OCI-LY1 (cell line): ENCODE results near the gene MAK.

Experiments used
- H2AFZ ChIP-seq: fragments of 200-600 bp; sonication (generic), shearing (Covaris generic); 2 replicates; pipeline ENCODE4 v1.6.0; 2014; ENCODE audit warnings: antibody characterized with exemption, mild to moderate bottlenecking, low read length
- H3F3A ChIP-seq: fragments of 200-600 bp; sonication (generic), shearing (Covaris generic); 2 replicates; pipeline ENCODE4 v1.6.0; 2014; ENCODE audit warnings: mild to moderate bottlenecking, antibody characterized with exemption, low read length, moderate library complexity; ENCODE audit not compliant: insufficient read depth
- H3K27ac ChIP-seq: fragments of 200-600 bp; sonication (generic); 2 replicates; pipeline ENCODE4 v1.5.1; 2014; ENCODE audit warnings: low read length, mixed run types, mild to moderate bottlenecking, low read depth; ENCODE audit not compliant: poor library complexity, severe bottlenecking
- H3K27me3 ChIP-seq: fragments of 200-600 bp; sonication (generic); 2 replicates; pipeline ENCODE4 v1.6.0; 2014; ENCODE audit warnings: antibody characterized with exemption, mild to moderate bottlenecking, low read length, moderate library complexity; ENCODE audit not compliant: insufficient read depth
- H3K36me3 ChIP-seq: fragments of 200-600 bp; sonication (generic); 2 replicates; pipeline ENCODE4 v1.6.1; 2014; ENCODE audit warnings: mild to moderate bottlenecking, antibody characterized with exemption, low read length, moderate library complexity, mixed read lengths; ENCODE audit not compliant: insufficient read depth
- H3K4me1 ChIP-seq: fragments of 200-600 bp; sonication (generic); 2 replicates; pipeline ENCODE4 v1.5.1; 2014; ENCODE audit warnings: mild to moderate bottlenecking, low read length, moderate library complexity; ENCODE audit not compliant: insufficient read depth, severe bottlenecking
- H3K4me2 ChIP-seq: fragments of 200-600 bp; sonication (generic), shearing (Covaris generic); 2 replicates; pipeline ENCODE4 v1.6.1; 2014; ENCODE audit warnings: low read length
- H3K4me3 ChIP-seq: fragments of 200-600 bp; sonication (generic); 2 replicates; pipeline ENCODE4 v1.5.1; 2014; ENCODE audit warnings: low read length, low read depth, mild to moderate bottlenecking, mixed read lengths; ENCODE audit not compliant: poor library complexity, severe bottlenecking
- H3K79me2 ChIP-seq: fragments of 200-600 bp; shearing (Covaris generic); 2 replicates; pipeline ENCODE4 v1.6.1; 2016; ENCODE audit warnings: mixed run types, low read length, mixed read lengths; ENCODE audit not compliant: insufficient read depth
- H3K9ac ChIP-seq: fragments of 200-600 bp; sonication (generic), shearing (Covaris generic); 2 replicates; pipeline ENCODE4 v1.6.1; 2014; ENCODE audit warnings: mild to moderate bottlenecking, low read length, mixed read lengths
- H3K9me2 ChIP-seq: fragments of 200-600 bp; sonication (generic), shearing (Covaris generic); 2 replicates; pipeline ENCODE4 v1.6.1; 2014; ENCODE audit warnings: low read depth, mild to moderate bottlenecking, low read length, mixed read lengths
- H3K9me3 ChIP-seq: fragments of 200-600 bp; shearing (Covaris generic); 2 replicates; pipeline ENCODE4 v1.6.1; 2014; ENCODE audit warnings: low read length, mixed read lengths
- H4K20me1 ChIP-seq: fragments of 200-600 bp; sonication (generic), shearing (Covaris generic); 2 replicates; pipeline ENCODE4 v1.6.0; 2016; ENCODE audit warnings: mild to moderate bottlenecking, low read length; ENCODE audit not compliant: insufficient read depth
- EZH2 ChIP-seq: fragments of 200-600 bp; sonication (generic), shearing (Covaris generic); IDR thresholded peaks from 2 replicates; pipeline ENCODE4 v1.8.0; 2017; ENCODE audit warnings: borderline replicate concordance, mixed run types, mild to moderate bottlenecking, antibody characterized with exemption, low read length, moderate library complexity, mixed read lengths
- TF ChIP-seq, protein P1 (sequence below): fragments of 200-600 bp; sonication (generic), shearing (Covaris generic); IDR thresholded peaks from 2 replicates; pipeline ENCODE4 v1.5.1; 2017; ENCODE audit warnings: mild to moderate bottlenecking, antibody characterized with exemption, low read length, moderate library complexity, mixed read lengths

MAK gene

DNA sequence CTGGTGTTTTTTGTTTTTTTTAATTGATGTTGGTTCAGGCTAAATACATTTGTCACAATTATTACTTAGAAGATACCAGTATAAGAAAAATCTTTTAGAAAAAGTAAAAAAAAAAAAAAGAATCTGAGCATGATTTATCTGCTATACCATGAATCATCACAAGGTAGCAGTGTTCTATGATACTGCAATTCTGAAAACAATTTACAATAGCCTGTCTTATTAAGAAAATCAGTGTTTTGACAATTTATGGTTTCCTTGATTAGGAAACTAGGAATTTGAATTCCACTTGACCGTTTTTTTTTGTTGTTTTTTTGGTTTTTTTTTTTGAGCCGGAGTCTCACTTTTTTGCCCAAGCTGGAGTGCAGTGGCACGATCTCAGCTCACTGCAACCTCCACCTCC, 9.3 kb upstream of the MAK start:
- H3K9me2 ChIP-seq: no peaks in the 10 kb centered on the region

DNA sequence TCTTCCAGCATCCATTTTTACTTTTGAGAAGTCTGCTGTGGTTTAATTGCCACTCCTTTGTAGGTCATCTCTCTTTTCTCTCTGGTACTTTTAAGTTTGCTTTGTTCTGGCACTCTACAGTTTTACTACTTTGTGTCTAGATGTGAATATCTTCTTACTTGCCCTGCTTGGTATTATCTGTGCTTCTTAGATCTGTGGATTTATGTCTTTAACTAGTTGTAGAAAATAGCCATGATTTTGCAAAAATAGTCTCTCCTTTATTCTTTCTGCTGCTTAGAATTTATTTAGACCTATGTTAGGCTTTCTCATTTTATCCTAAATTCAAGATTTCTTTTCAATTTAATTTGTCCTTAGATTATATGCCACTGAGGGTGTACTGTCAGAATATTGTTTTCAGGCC, 5.2 kb upstream of the MAK start:
- Histone ChIP-seq H3K27ac (no peak overlapping the region), H3K9me2 (no peaks in the 10 kb centered on the region), H3K9me3 (no peaks in the 10 kb centered on the region), H3K79me2 (no peaks in the 10 kb centered on the region), H3K4me2 (no peak overlapping the region), H3K9ac (no peak overlapping the region), H3F3A (no peaks in the 10 kb centered on the region), H2AFZ (no peak overlapping the region), H3K4me3 (no peak overlapping the region), H4K20me1 (no peaks in the 10 kb centered on the region), H3K27me3 (no peaks in the 10 kb centered on the region), H3K4me1 (peaks cover 8% of the 10 kb centered on the region), H3K36me3 (no peaks in the 10 kb centered on the region)
- TF ChIP-seq EZH2: no peak
- TF ChIP-seq, protein P1, sequence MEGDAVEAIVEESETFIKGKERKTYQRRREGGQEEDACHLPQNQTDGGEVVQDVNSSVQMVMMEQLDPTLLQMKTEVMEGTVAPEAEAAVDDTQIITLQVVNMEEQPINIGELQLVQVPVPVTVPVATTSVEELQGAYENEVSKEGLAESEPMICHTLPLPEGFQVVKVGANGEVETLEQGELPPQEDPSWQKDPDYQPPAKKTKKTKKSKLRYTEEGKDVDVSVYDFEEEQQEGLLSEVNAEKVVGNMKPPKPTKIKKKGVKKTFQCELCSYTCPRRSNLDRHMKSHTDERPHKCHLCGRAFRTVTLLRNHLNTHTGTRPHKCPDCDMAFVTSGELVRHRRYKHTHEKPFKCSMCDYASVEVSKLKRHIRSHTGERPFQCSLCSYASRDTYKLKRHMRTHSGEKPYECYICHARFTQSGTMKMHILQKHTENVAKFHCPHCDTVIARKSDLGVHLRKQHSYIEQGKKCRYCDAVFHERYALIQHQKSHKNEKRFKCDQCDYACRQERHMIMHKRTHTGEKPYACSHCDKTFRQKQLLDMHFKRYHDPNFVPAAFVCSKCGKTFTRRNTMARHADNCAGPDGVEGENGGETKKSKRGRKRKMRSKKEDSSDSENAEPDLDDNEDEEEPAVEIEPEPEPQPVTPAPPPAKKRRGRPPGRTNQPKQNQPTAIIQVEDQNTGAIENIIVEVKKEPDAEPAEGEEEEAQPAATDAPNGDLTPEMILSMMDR: no peak

More for the DNA sequence above, 9.3 kb upstream of the MAK start:
- H3K4me1 ChIP-seq: no peaks in the 10 kb centered on the region
- TF ChIP-seq, protein P1: peak; percentile 32; the same call in 1 of the 2 replicates
- TF ChIP-seq EZH2: no peak
- no peaks in the 10 kb centered on the region for H3K79me2 ChIP-seq
- no peaks in the 10 kb centered on the region for H3K27me3 ChIP-seq
- H2AFZ ChIP-seq: no peak overlapping the region
- no peak overlapping the region for H3K4me3 ChIP-seq
- no peak overlapping the region for H3K27ac ChIP-seq
- H3K4me2 ChIP-seq: no peak overlapping the region
- H3K9me3 ChIP-seq: no peaks in the 10 kb centered on the region
- no peaks in the 10 kb centered on the region for H4K20me1 ChIP-seq
- H3F3A ChIP-seq: no peaks in the 10 kb centered on the region
- H3K36me3 ChIP-seq: no peaks in the 10 kb centered on the region
- H3K9ac ChIP-seq: no peak overlapping the region

DNA sequence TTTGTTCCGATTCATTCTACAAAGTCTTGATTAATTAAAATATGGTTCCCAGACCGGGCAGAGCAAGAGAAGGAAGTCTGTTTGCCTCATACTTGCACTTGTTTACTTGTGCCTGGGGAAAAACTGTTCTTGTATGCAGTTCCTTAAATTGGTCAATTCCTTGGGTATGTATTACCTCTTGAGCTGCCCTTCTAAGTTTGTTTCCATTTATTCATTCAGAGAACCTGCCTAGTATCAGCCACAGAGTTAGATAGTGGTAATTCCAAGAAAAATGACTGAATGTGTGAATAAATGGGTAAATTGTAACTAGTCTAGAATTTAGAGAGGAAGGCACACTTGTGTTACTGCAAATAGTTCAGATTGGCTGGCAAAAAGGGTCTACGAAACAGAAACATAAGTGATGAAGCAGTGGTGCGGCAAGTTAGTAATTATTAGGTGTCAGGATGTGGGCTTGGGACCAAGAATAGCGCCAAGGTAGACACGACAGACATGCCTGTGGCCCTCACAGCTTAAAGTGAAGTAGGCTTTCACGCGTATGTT, 525 bp upstream of the MAK start:
- TF ChIP-seq EZH2: no peak
- TF ChIP-seq, protein P1: no peak
- Histone ChIP-seq H2AFZ (no peak overlapping the region), H3K9me2 (no peaks in the 10 kb centered on the region), H3K4me2 (peak overlapping the region; percentile 92), H4K20me1 (no peaks in the 10 kb centered on the region), H3K4me1 (peaks cover 22% of the 10 kb centered on the region), H3K79me2 (no peaks in the 10 kb centered on the region), H3K36me3 (no peaks in the 10 kb centered on the region; the same call in 1 of the 2 replicates), H3K4me3 (peak overlapping the region; percentile 68), H3K27me3 (0 out of 2 replicates have a peak, but pooled peaks cover 4% of the 10 kb centered on the region), H3F3A (no peaks in the 10 kb centered on the region), H3K27ac (no peak overlapping the region), H3K9me3 (no peaks in the 10 kb centered on the region), H3K9ac (peak overlapping the region; percentile 16; the same call in 1 of the 2 replicates)
